ENCODE results near the gene RNF144A.

RNF144A gene

GRCh38 chr2:6909431-6910385, 7.5 kb upstream of the RNF144A start:
- DNase-seq: no peak

- no peak for DNase-seq
Observed at GRCh38 chr2:6911721-6912120, 5.5 kb upstream of the RNF144A start.

- DNase-seq: no peak
Observed at GRCh38 chr2:6913415-6914157, 3.6 kb upstream of the RNF144A start.

- DNase-seq: no peak
Observed at GRCh38 chr2:6914828-6915227, 2.4 kb upstream of the RNF144A start.

- no peak for DNase-seq
Observed at GRCh38 chr2:6915399-6915798, 1.8 kb upstream of the RNF144A start.

- DNase-seq: no peak
Observed at GRCh38 chr2:6916224-6916623, 988 bp upstream of the RNF144A start.

- DNase-seq: no peak
Observed at GRCh38 chr2:6916736-6917070, 509 bp upstream of the RNF144A start.

GRCh38 chr2:6917761-6918421, 679 bp downstream of the RNF144A start:
- no peak for DNase-seq

GRCh38 chr2:6919901-6920742, 2.9 kb downstream of the RNF144A start:
- DNase-seq: no peak

- DNase-seq: no peak
Observed at GRCh38 chr2:6920743-6921064, 3.5 kb downstream of the RNF144A start.

GRCh38 chr2:6921321-6921922, 4.2 kb downstream of the RNF144A start:
- no peak for DNase-seq

- no peak for DNase-seq
Observed at GRCh38 chr2:6922201-6922656, 5.0 kb downstream of the RNF144A start.

GRCh38 chr2:6923319-6923718, 6.1 kb downstream of the RNF144A start:
- DNase-seq: no peak

- DNase-seq: no peak
Observed at GRCh38 chr2:6924101-6924923, 7.1 kb downstream of the RNF144A start.

- no peak for DNase-seq
Observed at GRCh38 chr2:6924924-6925409, 7.8 kb downstream of the RNF144A start.

GRCh38 chr2:6926071-6926732, 9.0 kb downstream of the RNF144A start:
- no peak for DNase-seq

GRCh38 chr2:6927186-6927585, 10.0 kb downstream of the RNF144A start:
- DNase-seq: no peak

- DNase-seq: no peak
Observed at GRCh38 chr2:6927753-6928152, 10.5 kb downstream of the RNF144A start.

GRCh38 chr2:6928452-6928851, 11.2 kb downstream of the RNF144A start:
- DNase-seq: no peak

GRCh38 chr2:6929196-6929819, 12.1 kb downstream of the RNF144A start:
- DNase-seq: no peak
